Mucosa of descending colon (tissue), 3 donors: ENCODE measurements around the gene NEUROD4. TPM values are rescaled to one million over a fixed set of nuclear protein-coding genes. Genes with fewer than 3 reads are reported as not detected.

Experiments
- ATAC-seq: fragments of 200-7000 bp; cut with Tn5 transposase; one replicate; pipeline ENCODE4 v1.9.1; 2020; ENCODE audit warnings: mild to moderate bottlenecking, moderate library complexity
- DNase-seq, 3 donors: peaks; one replicate each; pipeline ENCODE4 v3.0.0-alpha.2; 2020
- H3K36me3 ChIP-seq: fragments of 200-600 bp; one replicate; pipeline ENCODE4 v1.8.0; 2021; ENCODE audit warnings: low read depth, mild to moderate bottlenecking
- H3K4me1 ChIP-seq: fragments of 200-600 bp; one replicate; pipeline ENCODE4 v1.8.0; 2021; ENCODE audit warnings: low read depth, mild to moderate bottlenecking
- H3K4me3 ChIP-seq: fragments of 200-600 bp; one replicate; pipeline ENCODE4 v1.8.0; 2021; ENCODE audit warnings: mild to moderate bottlenecking
- H3K9me3 ChIP-seq: fragments of 200-600 bp; one replicate; pipeline ENCODE4 v1.8.0; 2021; ENCODE audit warnings: mild to moderate bottlenecking
- intact Hi-C, 2 donors: fragments of 100-400 bp; cut with DNase I in 1 of 2; cut with micrococcal nuclease in 1 of 2; formaldehyde crosslinking; loops; one replicate each; pipeline versions ENCODE4 v1.11.0 to v1.11.1; 2022; cut with DNase I, micrococcal nuclease
- total RNA-seq, 3 donors: library from RNA; stranded (reverse); fragmentation: NEBNext Ultra II Directional in 2 of 3; extraction: Animal tissue kit (Norgen Biotek cat#: 25700) in 2 of 3; gene quantifications; one replicate each; pipeline versions ENCODE4 v1.2.1 to v1.2.4, GENCODE V29; 2021 to 2023
- TF ChIP-seq, protein P1 (sequence below): fragments of 200-600 bp; IDR thresholded peaks from one replicate; pipeline ENCODE4 v1.8.0; 2022; ENCODE audit warnings: antibody characterized with exemption, mild to moderate bottlenecking
- donor health status: DM: no; HTN: no; CAD: no; lungs with moderate emphysema.
- donor health status: DM: no; HTN: no; CAD: no.
- donor health status: DM: no; HTN: yes; CAD: no.

NEUROD4 gene
- total RNA-seq, 3 donors from 2014 or later = not detected

DNA sequence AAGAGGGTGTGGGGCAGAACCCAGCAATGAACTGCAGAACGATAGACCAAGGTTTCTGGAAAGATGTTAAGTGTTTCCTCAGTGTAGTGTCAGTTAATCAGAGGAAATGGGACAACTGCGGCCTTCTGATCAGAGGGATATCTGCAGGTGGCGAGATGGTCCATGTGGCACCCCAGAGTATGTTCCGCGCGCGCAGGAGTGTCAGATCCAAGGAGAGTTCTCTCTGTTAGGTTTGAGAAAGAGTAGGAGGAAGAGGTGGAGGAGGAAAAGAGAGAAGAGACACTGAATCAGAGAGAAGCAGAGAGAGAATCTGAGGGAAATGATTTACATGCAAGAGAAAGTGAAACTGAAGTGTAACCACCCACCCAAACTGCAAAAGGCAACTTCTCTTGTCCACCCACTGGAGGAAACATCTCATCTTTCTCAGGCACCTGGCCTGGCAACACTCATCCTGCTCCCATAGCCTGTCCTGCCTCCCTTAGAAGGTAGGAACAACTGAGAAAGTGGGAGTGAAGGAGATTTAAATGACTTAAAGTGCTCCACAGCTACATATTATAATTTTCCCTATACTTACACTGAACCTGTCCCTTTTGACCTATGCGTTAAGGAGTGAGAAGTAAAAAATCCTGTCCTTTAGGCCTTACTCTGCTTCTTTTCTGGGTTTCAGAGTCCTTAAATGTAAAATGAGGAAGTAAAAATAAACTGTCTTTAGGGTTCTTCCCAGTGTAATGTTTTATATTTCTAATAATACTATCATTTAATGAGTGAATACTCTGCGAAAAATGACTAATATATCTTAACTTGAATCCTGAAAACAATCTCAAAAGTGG lies 28.4 kb upstream of the NEUROD4 start:
- TF ChIP-seq, protein P1, sequence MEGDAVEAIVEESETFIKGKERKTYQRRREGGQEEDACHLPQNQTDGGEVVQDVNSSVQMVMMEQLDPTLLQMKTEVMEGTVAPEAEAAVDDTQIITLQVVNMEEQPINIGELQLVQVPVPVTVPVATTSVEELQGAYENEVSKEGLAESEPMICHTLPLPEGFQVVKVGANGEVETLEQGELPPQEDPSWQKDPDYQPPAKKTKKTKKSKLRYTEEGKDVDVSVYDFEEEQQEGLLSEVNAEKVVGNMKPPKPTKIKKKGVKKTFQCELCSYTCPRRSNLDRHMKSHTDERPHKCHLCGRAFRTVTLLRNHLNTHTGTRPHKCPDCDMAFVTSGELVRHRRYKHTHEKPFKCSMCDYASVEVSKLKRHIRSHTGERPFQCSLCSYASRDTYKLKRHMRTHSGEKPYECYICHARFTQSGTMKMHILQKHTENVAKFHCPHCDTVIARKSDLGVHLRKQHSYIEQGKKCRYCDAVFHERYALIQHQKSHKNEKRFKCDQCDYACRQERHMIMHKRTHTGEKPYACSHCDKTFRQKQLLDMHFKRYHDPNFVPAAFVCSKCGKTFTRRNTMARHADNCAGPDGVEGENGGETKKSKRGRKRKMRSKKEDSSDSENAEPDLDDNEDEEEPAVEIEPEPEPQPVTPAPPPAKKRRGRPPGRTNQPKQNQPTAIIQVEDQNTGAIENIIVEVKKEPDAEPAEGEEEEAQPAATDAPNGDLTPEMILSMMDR = no peak
- intact Hi-C loops = loop anchor here in 1 of 2 donors (5.0 kb wide), 1 partner anchor 81 kb away; no protein-coding TSS in a partner anchor

DNA sequence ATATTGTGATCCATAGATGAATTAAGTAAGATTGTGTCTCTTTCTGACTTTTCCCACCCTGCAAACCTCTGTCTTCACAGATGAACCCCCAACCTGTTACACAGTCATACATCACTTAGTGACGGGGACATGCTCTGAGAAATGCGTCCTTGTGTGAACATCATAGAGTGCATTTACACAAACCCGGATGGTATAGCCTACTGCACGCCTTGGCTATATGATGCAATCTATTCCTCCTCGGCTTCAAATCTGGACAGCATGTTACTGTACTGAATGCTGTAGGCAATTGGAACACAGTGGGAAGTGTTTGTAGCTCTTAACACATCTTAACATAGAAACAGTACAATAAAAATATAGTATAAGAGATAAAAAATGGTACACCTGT lies 27.8 kb upstream of the NEUROD4 start:
- Histone ChIP-seq H3K9me3 (no peaks in the 10 kb centered on the region), H3K36me3 (no peaks in the 10 kb centered on the region), H3K4me3 (no peak overlapping the region), H3K4me1 (no peaks in the 10 kb centered on the region)
- TF ChIP-seq, protein P1 = no peak
- ATAC-seq (no peak), DNase-seq (no peak)
- intact Hi-C loops = loop anchor here in 1 of 2 donors (5.0 kb wide), 1 partner anchor 80 kb away; no protein-coding TSS in a partner anchor

More for the DNA sequence above, 28.4 kb upstream of the NEUROD4 start:
- H3K36me3 ChIP-seq = no peaks in the 10 kb centered on the region
- H3K4me3 ChIP-seq = no peak overlapping the region
- ATAC-seq (peak; percentile 70), DNase-seq (no peak)
- H3K9me3 ChIP-seq = no peaks in the 10 kb centered on the region
- H3K4me1 ChIP-seq = no peaks in the 10 kb centered on the region

DNA sequence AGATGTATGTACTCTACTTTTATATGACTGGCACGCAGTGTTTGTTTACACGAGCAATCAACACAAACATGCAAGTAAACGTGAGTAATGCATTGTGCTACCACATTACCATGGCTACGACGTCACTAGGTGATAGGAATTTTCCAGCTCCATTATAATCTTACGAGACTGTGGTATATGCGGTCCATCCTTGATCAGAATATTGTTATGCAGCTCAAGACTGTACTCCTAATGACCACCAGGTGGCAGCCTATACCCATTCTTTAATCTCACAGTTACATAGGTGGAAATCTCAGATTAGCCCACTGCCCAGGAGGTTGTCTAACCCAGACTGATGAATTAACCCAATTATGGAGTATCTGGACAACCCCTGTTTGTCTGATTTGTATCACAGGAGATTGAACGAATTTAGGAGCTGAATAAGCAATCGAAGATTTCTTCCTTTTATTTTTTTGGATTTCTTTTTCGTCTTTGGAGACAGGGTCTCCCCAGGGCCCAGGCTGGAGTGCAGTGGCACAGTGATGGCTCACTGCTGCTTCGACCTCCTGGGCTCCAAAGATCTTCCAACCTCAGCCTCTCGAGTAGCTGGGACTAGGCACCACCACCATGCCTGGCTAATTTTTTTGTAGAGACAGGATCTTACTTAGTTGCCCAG lies 26.5 kb upstream of the NEUROD4 start:
- H3K36me3 ChIP-seq = no peaks in the 10 kb centered on the region
- H3K9me3 ChIP-seq = no peaks in the 10 kb centered on the region
- TF ChIP-seq, protein P1 = peak; percentile 42
- intact Hi-C loops = loop anchor here in 1 of 2 donors (5.0 kb wide), 1 partner anchor 79 kb away; no protein-coding TSS in a partner anchor
- DNase-seq = peak in 1 of 3 donors; percentile 75
- peak; percentile 79 for ATAC-seq
- no peaks in the 10 kb centered on the region for H3K4me1 ChIP-seq
- H3K4me3 ChIP-seq = no peak overlapping the region

DNA sequence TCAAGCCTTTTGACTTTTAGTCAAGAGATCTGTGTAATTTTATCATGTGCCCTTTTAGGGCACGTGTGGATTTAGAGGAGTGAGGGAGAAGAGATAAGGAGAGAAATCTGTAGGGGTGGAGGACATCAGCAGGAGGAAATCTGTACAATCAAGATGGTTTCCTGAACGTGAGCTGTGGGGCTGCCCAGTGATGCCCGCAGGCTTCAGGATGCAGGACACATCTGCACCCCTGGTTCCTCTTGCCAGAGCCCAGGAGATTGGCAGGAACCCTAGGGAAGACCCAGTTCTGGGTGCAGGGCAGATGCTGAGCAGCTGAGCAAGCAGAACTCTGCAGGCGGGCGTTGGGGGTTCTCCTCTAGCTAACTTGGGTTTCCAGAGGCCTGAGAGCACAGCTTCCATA lies 23.6 kb upstream of the NEUROD4 start:
- Histone ChIP-seq H3K4me1 (no peaks in the 10 kb centered on the region), H3K9me3 (no peaks in the 10 kb centered on the region), H3K4me3 (no peak overlapping the region), H3K36me3 (no peaks in the 10 kb centered on the region)
- TF ChIP-seq, protein P1 = no peak
- intact Hi-C loops = no loop called here
- DNase-seq (no peak), ATAC-seq (no peak)

DNA sequence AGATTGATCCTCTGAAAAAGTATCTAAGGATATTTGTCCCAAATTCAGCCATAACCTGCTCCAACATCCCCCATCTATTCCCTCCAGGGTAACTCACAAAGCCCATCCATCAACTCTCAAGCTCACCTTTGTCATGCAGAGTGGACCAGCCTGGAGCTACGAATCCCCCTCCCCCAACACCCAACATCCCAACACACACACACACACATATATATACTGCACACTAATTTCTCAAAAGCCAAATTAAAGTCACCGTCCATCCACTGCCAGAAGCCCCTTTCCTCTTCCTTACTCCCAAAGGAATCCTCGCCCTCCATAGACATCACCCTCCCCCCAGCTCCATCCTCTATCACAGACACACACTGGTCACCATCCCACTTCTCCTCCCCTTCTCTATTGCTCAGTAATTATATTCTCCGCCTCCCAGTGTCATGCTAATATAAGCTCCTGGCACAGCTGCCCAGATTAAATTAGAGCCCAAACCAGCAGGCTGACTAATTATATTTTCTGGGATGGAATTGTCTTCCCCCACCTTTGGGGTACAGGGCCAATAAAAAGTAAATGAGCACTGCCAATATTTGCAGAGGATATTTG lies 21.7 kb upstream of the NEUROD4 start:
- no peak for ATAC-seq
- TF ChIP-seq, protein P1 = no peak
- Histone ChIP-seq H3K9me3 (no peaks in the 10 kb centered on the region), H3K4me3 (no peak overlapping the region), H3K4me1 (no peaks in the 10 kb centered on the region), H3K36me3 (no peaks in the 10 kb centered on the region)
- DNase-seq = no peak
- intact Hi-C loops = no loop called here
